ENCODE data around the gene KIT. TPM values are rescaled to one million over a fixed set of nuclear protein-coding genes. Genes with fewer than 3 reads are reported as not detected.

The KIT gene
- total RNA-seq, 1 experiment from 2014 or later, result not detected

- Histone ChIP-seq H3K9ac (ENCODE audit: low read length) (no peak overlapping the region), H2AFZ (ENCODE audit: low read depth, low read length, poor library complexity, severe bottlenecking) (no peak overlapping the region), H4K20me1 (ENCODE audit: insufficient read depth) (no peaks in the 10 kb centered on the region), H3K79me2 (ENCODE audit: insufficient read depth, low read length) (no peaks in the 10 kb centered on the region), H3K9me3 (ENCODE audit: control insufficient read depth in 1 of 2, insufficient read depth in 1 of 2, low read depth in 1 of 2, low read length in 2 of 2) (no peaks in the 10 kb centered on the region), H3K36me3 (ENCODE audit: control insufficient read depth in 1 of 2, insufficient read depth in 2 of 2, low read length in 2 of 2) (no peaks in the 10 kb centered on the region), H3K27me3 (ENCODE audit: insufficient read depth, low read length) (0 out of 2 replicates have a peak, but pooled peaks cover 7% of the 10 kb centered on the region), H3K4me3 (replicated peaks in 1 of 2; ENCODE audit: low read depth in 1 of 2, low read length in 2 of 2) (no peak overlapping the region), H3K4me2 (ENCODE audit: low read length) (no peak overlapping the region), H3K4me1 (ENCODE audit: control insufficient read depth in 1 of 2, insufficient read depth in 2 of 2, low read length in 2 of 2) (no peaks in the 10 kb centered on the region), H3K9me2 (ENCODE audit: insufficient read depth) (no peaks in the 10 kb centered on the region), H3K27ac (ENCODE audit: low read depth, low read length) (no peak overlapping the region)
- ATAC-seq (no peak), DNase-seq (ENCODE audit: low read depth, low spot score) (no peak)
- intact Hi-C loops (cut with micrococcal nuclease), result no loop called here
- RAD21 ChIA-PET (ENCODE audit: low non-redundant PET in 1 of 2, low total read pairs in 2 of 2, uncharacterized antibody in 2 of 2, unreplicated experiment in 2 of 2), result no interaction called here
- CTCF ChIA-PET, result no interaction called here
- POLR2A ChIA-PET, result no interaction called here
- BruUV-seq (replicated peaks), result no TSS peak
- TF ChIP-seq JUND (IDR thresholded peaks at IDR 0.05) (no peak), CEBPB (IDR thresholded peaks at IDR 0.05; ENCODE audit: low read depth) (no peak), SP1 (IDR thresholded peaks at IDR 0.05; ENCODE audit: low read depth) (no peak), ZFX (IDR thresholded peaks at IDR 0.05) (no peak), EGR1 (IDR thresholded peaks at IDR 0.05; ENCODE audit: low read depth) (no peak), POLR2AphosphoS5 (IDR thresholded peaks at IDR 0.05; ENCODE audit: low read depth, low read length) (no peak), SRF (IDR thresholded peaks at IDR 0.05; ENCODE audit: low read depth) (no peak), SIN3A (IDR thresholded peaks at IDR 0.05; ENCODE audit: low read depth) (no peak), TCF7L2 (IDR thresholded peaks at IDR 0.05; ENCODE audit: borderline replicate concordance, extremely low read depth, insufficient read depth, insufficient read length) (no peak), RAD21 (IDR thresholded peaks at IDR 0.05; ENCODE audit: low read depth) (no peak), MAX (IDR thresholded peaks at IDR 0.05) (no peak), ELF1 (IDR thresholded peaks at IDR 0.05; ENCODE audit: borderline replicate concordance, low read depth) (no peak)
- TF ChIP-seq, protein P1, sequence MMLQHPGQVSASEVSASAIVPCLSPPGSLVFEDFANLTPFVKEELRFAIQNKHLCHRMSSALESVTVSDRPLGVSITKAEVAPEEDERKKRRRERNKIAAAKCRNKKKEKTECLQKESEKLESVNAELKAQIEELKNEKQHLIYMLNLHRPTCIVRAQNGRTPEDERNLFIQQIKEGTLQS (IDR thresholded peaks at IDR 0.05), result no peak
These were observed 48.4 kb upstream of the KIT start for GRCh38 chr4:54609310-54609709.

GRCh38 chr4:54614149-54614548, 43.6 kb upstream of the KIT start:
- DNase-seq (ENCODE audit: low read depth, low spot score) (no peak), ATAC-seq (no peak)
- H3K79me2 ChIP-seq (ENCODE audit: insufficient read depth, low read length), result no peaks in the 10 kb centered on the region
- RAD21 ChIA-PET (ENCODE audit: low non-redundant PET in 1 of 2, low total read pairs in 2 of 2, uncharacterized antibody in 2 of 2, unreplicated experiment in 2 of 2), result no interaction called here
- H2AFZ ChIP-seq (ENCODE audit: low read depth, low read length, poor library complexity, severe bottlenecking), result no peak overlapping the region
- POLR2A ChIA-PET, result no interaction called here
- CTCF ChIA-PET, result no interaction called here
- H3K27ac ChIP-seq (ENCODE audit: low read depth, low read length), result no peak overlapping the region
- no peak overlapping the region for H3K9ac ChIP-seq (ENCODE audit: low read length)
- intact Hi-C loops (cut with micrococcal nuclease), result no loop called here
- no peak overlapping the region for H3K4me3 ChIP-seq (replicated peaks in 1 of 2; ENCODE audit: low read depth in 1 of 2, low read length in 2 of 2)
- no peaks in the 10 kb centered on the region for H3K9me3 ChIP-seq (ENCODE audit: control insufficient read depth in 1 of 2, insufficient read depth in 1 of 2, low read depth in 1 of 2, low read length in 2 of 2)
- H3K9me2 ChIP-seq (ENCODE audit: insufficient read depth), result no peaks in the 10 kb centered on the region
- BruUV-seq (replicated peaks), result no TSS peak
- no peaks in the 10 kb centered on the region for H4K20me1 ChIP-seq (ENCODE audit: insufficient read depth)
- no peaks in the 10 kb centered on the region for H3K4me1 ChIP-seq (ENCODE audit: control insufficient read depth in 1 of 2, insufficient read depth in 2 of 2, low read length in 2 of 2)
- no peaks in the 10 kb centered on the region for H3K36me3 ChIP-seq (ENCODE audit: control insufficient read depth in 1 of 2, insufficient read depth in 2 of 2, low read length in 2 of 2)
- H3K27me3 ChIP-seq (ENCODE audit: insufficient read depth, low read length), result 0 out of 2 replicates have a peak, but pooled peaks cover 3% of the 10 kb centered on the region
- H3K4me2 ChIP-seq (ENCODE audit: low read length), result no peak overlapping the region
- TF ChIP-seq, protein P1 (IDR thresholded peaks at IDR 0.05), result no peak
- TF ChIP-seq POLR2A (IDR thresholded peaks at IDR 0.05; ENCODE audit: borderline replicate concordance, extremely low read depth, insufficient read depth, insufficient read length) (no peak), REST (IDR thresholded peaks at IDR 0.05; ENCODE audit: low read depth) (no peak), YY1 (IDR thresholded peaks at IDR 0.05; ENCODE audit: extremely low read depth, insufficient replicate concordance, low read depth, low read length) (no peak), POLR2AphosphoS5 (IDR thresholded peaks at IDR 0.05; ENCODE audit: low read depth, low read length) (no peak), ELF1 (IDR thresholded peaks at IDR 0.05; ENCODE audit: borderline replicate concordance, low read depth) (no peak)

Measured in HCT116 (cell line).